H1 (cell line): ENCODE measurements around the gene EXOC6. TPM values are rescaled to one million over a fixed set of nuclear protein-coding genes. Genes with fewer than 3 reads are reported as not detected.

Experiments
- HDAC6 ChIP-seq: IDR thresholded peaks from one replicate; pipeline ENCODE4 v1.7.1; 2012; ENCODE audit warnings: low read depth, mild to moderate bottlenecking, inconsistent platforms, low read length, moderate library complexity
- JUN ChIP-seq: IDR thresholded peaks from 2 replicates; pipeline ENCODE4 v1.6.1; 2011; ENCODE audit warnings: low read depth, mild to moderate bottlenecking, improper control_type of control experiment, low read length
- POLR2AphosphoS5 ChIP-seq: IDR thresholded peaks from 2 replicates; pipeline ENCODE4 v1.6.1; 2011; ENCODE audit warnings: low read depth, low read length
- RNF2 ChIP-seq: fragments of 200-900, 300-1000 bp; sonication (generic); IDR thresholded peaks from 2 replicates; pipeline ENCODE4 v1.7.1; 2016; ENCODE audit warnings: borderline replicate concordance, low read depth, mild to moderate bottlenecking, antibody characterized with exemption, low read length; ENCODE audit not compliant: poor library complexity, severe bottlenecking; ENCODE audit errors: missing control alignments
- TAF7 ChIP-seq: optimal IDR thresholded peaks from 2 replicates; pipeline ENCODE3; 2011; ENCODE audit warnings: low read depth, mild to moderate bottlenecking, inconsistent platforms, low read length, moderate library complexity, borderline replicate concordance
- polyA plus RNA-seq, 7 experiments: library from polyadenylated mRNA; depleted of rRNA in 3 of 7; stranded (reverse) in 5 of 7; unstranded in 2 of 7; fragments of >200 nt in 5 of 7; fragments of 200-250 nt in 2 of 7; gene quantifications; 1 replicate in 5 of 7; 2 replicates in 1 of 7; 4 replicates in 1 of 7; pipeline versions ENCODE4 v1.2.1 to v1.2.3, GENCODE V29; 2011 to 2013; ENCODE audit warnings: missing spikeins in 2 of 7, mixed read lengths in 2 of 7
- total RNA-seq: library from RNA; stranded (reverse); fragmentation: NEBNext Ultra II Directional; extraction: Animal tissue kit (Norgen Biotek cat#: 25700); gene quantifications from 2 replicates; pipeline ENCODE4 v1.2.1, GENCODE V29; 2021
- TF ChIP-seq, protein P1 (sequence below): IDR thresholded peaks from 2 replicates; pipeline ENCODE4 v1.6.1; 2012; ENCODE audit warnings: low read length, inconsistent platforms
- TF ChIP-seq, protein P2 (sequence below): fragments of 300-600 bp; sonication (generic); IDR thresholded peaks from 2 replicates; pipeline ENCODE4 v1.7.1; 2012; ENCODE audit warnings: low read length, moderate library complexity, mild to moderate bottlenecking, inconsistent platforms; ENCODE audit not compliant: insufficient replicate concordance

Gene EXOC6
- total and polyA plus RNA-seq, 2 of the 8 experiments (the other 6 are each of a cell fraction or from before 2014, with no cell fraction given), result 1.7 to 4.5 TPM

DNA sequence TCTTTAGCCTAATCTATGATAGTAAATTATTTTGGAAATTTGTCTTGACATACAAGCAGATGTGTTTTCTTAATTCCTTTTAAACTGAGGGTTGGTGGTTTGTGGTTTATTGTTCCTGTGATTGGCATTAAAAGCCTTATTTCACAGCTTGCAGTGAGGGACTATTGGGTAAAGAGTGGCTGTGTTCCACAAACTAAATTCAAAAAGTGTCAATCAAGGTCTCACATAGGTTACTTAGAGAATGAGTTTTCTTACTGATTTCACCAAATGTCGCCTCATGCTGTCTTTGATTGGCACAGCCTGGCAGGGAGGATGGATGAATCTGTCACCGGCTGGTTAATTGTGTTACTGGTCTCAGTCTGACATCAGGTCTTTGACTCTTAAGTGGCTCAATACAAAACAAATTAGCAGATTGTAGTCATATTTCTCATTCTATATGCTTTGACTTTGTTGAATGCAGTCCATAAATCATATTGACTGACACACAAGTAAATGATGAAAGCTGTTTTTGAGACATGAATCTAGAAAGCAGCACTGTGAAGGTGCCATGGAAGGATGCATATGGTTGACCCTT is 145.5 kb downstream of the EXOC6 start (continued):
- TF ChIP-seq, protein P1, sequence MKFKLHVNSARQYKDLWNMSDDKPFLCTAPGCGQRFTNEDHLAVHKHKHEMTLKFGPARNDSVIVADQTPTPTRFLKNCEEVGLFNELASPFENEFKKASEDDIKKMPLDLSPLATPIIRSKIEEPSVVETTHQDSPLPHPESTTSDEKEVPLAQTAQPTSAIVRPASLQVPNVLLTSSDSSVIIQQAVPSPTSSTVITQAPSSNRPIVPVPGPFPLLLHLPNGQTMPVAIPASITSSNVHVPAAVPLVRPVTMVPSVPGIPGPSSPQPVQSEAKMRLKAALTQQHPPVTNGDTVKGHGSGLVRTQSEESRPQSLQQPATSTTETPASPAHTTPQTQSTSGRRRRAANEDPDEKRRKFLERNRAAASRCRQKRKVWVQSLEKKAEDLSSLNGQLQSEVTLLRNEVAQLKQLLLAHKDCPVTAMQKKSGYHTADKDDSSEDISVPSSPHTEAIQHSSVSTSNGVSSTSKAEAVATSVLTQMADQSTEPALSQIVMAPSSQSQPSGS, result no peak
- TF ChIP-seq RNF2, result no peak
- TF ChIP-seq, protein P2, sequence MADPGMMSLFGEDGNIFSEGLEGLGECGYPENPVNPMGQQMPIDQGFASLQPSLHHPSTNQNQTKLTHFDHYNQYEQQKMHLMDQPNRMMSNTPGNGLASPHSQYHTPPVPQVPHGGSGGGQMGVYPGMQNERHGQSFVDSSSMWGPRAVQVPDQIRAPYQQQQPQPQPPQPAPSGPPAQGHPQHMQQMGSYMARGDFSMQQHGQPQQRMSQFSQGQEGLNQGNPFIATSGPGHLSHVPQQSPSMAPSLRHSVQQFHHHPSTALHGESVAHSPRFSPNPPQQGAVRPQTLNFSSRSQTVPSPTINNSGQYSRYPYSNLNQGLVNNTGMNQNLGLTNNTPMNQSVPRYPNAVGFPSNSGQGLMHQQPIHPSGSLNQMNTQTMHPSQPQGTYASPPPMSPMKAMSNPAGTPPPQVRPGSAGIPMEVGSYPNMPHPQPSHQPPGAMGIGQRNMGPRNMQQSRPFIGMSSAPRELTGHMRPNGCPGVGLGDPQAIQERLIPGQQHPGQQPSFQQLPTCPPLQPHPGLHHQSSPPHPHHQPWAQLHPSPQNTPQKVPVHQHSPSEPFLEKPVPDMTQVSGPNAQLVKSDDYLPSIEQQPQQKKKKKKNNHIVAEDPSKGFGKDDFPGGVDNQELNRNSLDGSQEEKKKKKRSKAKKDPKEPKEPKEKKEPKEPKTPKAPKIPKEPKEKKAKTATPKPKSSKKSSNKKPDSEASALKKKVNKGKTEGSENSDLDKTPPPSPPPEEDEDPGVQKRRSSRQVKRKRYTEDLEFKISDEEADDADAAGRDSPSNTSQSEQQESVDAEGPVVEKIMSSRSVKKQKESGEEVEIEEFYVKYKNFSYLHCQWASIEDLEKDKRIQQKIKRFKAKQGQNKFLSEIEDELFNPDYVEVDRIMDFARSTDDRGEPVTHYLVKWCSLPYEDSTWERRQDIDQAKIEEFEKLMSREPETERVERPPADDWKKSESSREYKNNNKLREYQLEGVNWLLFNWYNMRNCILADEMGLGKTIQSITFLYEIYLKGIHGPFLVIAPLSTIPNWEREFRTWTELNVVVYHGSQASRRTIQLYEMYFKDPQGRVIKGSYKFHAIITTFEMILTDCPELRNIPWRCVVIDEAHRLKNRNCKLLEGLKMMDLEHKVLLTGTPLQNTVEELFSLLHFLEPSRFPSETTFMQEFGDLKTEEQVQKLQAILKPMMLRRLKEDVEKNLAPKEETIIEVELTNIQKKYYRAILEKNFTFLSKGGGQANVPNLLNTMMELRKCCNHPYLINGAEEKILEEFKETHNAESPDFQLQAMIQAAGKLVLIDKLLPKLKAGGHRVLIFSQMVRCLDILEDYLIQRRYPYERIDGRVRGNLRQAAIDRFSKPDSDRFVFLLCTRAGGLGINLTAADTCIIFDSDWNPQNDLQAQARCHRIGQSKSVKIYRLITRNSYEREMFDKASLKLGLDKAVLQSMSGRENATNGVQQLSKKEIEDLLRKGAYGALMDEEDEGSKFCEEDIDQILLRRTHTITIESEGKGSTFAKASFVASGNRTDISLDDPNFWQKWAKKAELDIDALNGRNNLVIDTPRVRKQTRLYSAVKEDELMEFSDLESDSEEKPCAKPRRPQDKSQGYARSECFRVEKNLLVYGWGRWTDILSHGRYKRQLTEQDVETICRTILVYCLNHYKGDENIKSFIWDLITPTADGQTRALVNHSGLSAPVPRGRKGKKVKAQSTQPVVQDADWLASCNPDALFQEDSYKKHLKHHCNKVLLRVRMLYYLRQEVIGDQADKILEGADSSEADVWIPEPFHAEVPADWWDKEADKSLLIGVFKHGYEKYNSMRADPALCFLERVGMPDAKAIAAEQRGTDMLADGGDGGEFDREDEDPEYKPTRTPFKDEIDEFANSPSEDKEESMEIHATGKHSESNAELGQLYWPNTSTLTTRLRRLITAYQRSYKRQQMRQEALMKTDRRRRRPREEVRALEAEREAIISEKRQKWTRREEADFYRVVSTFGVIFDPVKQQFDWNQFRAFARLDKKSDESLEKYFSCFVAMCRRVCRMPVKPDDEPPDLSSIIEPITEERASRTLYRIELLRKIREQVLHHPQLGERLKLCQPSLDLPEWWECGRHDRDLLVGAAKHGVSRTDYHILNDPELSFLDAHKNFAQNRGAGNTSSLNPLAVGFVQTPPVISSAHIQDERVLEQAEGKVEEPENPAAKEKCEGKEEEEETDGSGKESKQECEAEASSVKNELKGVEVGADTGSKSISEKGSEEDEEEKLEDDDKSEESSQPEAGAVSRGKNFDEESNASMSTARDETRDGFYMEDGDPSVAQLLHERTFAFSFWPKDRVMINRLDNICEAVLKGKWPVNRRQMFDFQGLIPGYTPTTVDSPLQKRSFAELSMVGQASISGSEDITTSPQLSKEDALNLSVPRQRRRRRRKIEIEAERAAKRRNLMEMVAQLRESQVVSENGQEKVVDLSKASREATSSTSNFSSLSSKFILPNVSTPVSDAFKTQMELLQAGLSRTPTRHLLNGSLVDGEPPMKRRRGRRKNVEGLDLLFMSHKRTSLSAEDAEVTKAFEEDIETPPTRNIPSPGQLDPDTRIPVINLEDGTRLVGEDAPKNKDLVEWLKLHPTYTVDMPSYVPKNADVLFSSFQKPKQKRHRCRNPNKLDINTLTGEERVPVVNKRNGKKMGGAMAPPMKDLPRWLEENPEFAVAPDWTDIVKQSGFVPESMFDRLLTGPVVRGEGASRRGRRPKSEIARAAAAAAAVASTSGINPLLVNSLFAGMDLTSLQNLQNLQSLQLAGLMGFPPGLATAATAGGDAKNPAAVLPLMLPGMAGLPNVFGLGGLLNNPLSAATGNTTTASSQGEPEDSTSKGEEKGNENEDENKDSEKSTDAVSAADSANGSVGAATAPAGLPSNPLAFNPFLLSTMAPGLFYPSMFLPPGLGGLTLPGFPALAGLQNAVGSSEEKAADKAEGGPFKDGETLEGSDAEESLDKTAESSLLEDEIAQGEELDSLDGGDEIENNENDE, result no peak
- TF ChIP-seq HDAC6, result no peak
- TF ChIP-seq JUN, result no peak
- no peak for TF ChIP-seq TAF7
- no peak for TF ChIP-seq POLR2AphosphoS5
